ENCODE data around the gene NCAM1.

NCAM1 gene

GRCh38 chr11:113131036-113131775 lies 170.0 kb downstream of the NCAM1 start:
- DNase-seq (ENCODE audit: low spot score) = no peak

- no peak for DNase-seq (ENCODE audit: low spot score)
Observed at GRCh38 chr11:113133071-113133470, 171.9 kb downstream of the NCAM1 start.

- DNase-seq (ENCODE audit: low spot score) = no peak
Observed at GRCh38 chr11:113134626-113135025, 173.4 kb downstream of the NCAM1 start.

DNA sequence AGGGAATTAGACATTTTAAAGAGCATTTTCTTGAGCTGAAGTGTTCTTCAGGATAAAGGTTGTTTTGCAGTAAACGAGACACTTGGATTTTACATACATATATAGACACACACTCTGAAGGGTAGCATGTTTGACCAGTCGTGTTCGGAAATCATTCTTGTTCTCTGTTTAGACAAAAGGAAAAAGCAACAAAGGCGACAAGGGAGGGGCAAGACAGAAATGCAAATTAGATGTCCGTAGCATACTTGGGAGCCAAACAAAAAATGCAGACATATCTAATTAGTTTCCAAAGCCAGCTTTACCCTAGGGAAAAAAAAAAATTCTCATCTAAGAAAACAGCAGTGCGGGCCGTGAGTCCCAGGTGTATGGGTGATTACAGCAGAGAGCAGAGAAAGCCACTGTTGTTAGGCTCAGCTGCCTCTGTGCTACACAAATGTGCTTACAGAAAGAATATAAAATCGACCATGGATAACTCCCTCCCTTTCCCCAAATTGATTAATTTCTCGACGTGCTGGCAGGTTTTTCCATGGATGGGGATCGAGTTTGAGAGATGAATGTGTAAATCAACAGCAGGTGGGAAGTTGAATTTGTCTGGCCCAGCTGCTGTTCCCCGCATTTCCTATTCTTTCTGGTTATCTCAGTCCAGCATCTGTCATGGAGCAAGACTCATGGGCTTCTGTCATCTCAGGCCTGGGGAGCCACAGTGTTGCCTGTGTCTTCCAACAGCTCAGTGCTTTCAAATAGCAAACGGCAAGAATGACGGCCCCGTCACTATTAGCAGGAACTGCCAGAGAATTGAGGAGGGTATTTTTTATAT lies 176.7 kb downstream of the NCAM1 start:
- no peak for DNase-seq (ENCODE audit: low spot score)

DNA sequence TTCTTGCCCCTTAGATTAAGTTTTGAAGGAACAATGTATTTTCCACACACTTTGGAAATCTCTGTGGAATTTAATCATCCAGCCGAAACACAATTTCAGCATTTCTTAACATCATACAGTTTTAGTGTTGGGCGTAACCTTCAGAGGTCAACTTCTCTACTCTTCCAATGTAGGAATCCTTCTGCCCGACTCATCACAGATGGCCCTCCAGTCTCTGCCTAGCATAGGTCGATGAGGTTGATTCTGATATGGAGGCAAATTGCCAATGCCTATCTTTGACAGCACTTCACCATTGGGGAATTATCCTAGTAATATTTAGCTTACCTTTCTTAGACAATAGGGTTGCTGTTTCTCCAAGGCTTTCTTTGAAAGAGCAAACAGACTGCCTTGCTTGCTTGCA lies 177.5 kb downstream of the NCAM1 start:
- DNase-seq (ENCODE audit: low spot score) = no peak

- DNase-seq (ENCODE audit: low spot score) = no peak
Observed at GRCh38 chr11:113141010-113141409, 179.8 kb downstream of the NCAM1 start.

- DNase-seq (ENCODE audit: low spot score) = no peak
Observed at GRCh38 chr11:113142508-113142907, 181.3 kb downstream of the NCAM1 start.

DNA sequence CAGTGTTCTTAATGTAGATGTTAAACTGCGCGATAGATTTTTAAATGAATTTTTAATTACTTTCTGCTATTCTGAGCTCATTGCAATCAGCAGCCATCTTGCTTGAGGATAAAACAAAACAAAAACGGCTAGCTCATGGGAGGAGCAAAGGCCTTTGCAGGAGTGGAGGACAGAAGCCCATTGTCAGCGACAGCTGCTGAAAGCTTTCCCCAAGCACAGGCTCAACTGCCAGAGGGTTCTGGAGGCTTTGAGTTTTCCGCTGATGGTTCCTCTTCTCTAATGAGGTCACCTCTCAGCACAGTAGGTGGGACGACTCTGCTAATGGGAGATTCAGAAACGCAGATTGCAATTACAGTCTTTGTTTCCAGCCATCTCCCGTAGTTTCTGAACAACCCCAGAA lies 186.0 kb downstream of the NCAM1 start:
- no peak for DNase-seq (ENCODE audit: low spot score)

DNA sequence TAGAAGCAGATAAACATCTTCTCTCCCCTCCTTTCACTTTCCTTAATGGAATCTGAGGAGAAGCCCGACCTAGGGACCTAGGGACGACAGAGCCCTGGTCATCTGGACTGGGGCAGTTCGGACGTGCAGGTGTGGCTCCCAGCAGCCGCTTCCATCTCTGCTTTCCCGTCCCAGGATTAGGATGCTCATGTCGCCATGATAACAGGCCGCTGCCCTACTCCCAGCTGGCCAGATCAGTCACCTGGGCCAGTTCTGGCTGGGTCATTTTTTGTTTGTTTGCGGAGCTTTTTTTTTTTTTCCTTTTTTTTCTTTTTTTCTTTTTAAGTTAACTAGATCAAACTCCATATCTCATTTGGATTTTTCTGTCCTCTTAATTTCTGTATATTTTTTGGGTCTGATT lies 186.9 kb downstream of the NCAM1 start:
- no peak for DNase-seq (ENCODE audit: low spot score)

GRCh38 chr11:113148652-113149051 lies 187.4 kb downstream of the NCAM1 start:
- DNase-seq (ENCODE audit: low spot score) = no peak

- no peak for DNase-seq (ENCODE audit: low spot score)
Observed at GRCh38 chr11:113151521-113151920, 190.3 kb downstream of the NCAM1 start.

- DNase-seq (ENCODE audit: low spot score) = no peak
Observed at GRCh38 chr11:113152500-113152899, 191.3 kb downstream of the NCAM1 start.

DNA sequence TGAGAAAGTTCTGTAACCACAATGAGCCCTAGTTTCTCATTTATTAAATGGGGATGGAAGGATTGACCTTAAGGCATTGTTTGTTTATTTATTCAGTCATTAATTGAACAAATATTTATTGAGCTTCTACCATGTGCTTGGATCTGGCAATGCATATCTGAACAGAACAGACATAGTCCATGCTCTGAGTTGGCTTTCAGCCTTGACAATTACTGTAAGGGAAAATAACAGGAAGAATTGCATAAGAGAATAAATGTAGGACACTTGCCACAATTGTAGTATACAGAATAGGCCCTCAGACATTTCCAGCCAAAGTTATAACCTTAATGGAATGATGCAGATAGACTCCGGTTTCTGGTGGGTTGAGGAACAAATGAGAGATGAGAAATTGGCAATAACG lies 192.6 kb downstream of the NCAM1 start:
- DNase-seq (ENCODE audit: low spot score) = no peak

GRCh38 chr11:113159988-113160807 lies 199.0 kb downstream of the NCAM1 start:
- DNase-seq (ENCODE audit: low spot score) = no peak

GRCh38 chr11:113160808-113161124 lies 199.5 kb downstream of the NCAM1 start:
- no peak for DNase-seq (ENCODE audit: low spot score)

DNA sequence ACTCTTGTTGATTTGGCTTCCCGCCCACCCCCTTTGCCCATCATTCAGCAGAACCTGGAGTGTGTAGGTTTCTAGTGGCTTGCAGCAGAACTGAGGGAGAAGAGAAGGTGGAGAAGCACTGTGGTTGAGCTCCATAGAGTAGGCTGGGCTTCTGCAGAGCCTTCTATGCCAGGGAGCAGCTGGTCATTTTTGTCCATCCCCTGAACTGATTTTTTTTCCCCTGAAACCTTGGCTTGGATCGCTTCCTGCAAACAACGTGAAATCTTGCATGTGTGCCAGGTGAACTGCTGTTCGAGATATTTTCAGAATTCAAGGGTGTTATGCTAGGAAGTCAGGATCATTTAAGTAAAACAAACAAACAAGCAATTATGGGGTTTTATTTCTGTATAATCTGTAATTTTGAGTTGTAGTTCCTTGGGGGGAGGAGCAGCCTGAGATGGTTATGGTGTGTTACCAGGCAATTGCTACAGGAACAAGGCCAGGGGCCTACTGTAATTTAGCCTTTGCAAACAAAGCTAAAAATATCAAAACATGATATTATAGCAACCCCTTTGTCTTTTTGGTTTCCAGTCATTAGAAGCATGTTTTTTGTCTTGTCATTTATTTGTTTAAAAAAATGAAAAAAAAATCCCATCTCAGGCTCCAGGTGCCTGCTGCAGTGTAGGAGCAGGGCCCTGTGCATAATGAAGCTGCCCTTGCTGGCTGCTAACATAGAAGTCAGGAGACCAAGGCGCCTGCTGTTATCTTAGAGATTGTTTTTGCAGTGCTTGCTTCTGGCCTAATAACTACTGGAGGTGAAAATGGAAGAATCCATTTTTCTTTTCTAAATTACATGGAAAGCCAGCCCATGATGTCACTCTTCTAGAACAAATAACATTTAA lies 200.7 kb downstream of the NCAM1 start:
- DNase-seq (ENCODE audit: low spot score) = no peak

DNA sequence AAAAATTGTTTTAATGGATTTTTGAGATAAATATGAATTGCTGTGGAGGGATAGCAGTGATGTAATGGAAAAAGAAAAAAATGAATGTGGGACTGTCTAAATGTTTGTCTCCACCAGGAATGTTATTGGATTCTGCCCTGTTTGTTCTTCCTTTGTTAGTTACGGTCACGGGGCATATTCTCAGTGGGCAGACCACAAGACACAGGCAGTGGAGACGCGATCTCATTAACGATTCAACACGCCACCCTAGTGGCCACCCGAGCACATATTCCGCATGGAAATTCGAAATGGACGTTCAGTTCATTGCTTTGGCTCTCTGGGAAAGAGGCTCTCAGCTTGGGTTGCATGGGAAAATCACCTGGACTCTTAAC lies 201.4 kb downstream of the NCAM1 start:
- DNase-seq (ENCODE audit: low spot score) = no peak

DNA sequence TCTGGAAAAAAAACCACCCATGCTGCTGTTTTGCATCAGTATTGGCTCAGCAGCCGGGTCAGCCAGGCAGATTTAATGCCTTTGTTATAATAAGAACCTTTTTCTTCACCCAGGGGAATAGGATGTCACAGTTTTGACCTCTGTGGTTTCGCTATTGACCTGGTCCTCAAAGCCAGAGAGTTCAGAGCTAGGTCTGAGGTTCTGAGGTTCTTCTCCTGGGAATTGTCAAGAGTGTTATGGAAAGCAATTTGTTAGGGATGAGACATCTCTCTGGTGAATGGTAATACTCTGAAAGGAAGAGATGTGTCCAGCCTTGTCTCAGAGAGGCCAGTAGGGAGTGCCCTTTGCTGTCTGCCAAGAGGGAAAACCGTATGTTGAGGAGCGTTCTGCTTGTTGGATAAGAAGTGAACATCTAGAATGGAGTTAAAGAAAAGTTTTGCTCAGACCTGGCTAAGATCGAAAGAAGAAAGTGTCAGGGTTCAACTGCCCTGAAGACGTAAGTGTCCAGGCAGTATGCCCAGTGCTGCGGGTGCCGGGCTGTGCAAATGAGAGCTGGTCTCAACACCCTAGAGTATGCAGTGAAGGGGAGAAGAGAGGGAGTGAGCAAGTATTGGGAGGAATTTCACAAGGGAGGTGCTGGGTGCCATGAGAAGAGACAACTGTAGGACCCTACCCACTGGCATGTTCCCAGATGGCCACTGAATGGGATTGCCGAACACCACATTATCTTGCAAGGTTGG lies 202.2 kb downstream of the NCAM1 start:
- no peak for DNase-seq (ENCODE audit: low spot score)

GRCh38 chr11:113166280-113166679 lies 205.1 kb downstream of the NCAM1 start:
- DNase-seq (ENCODE audit: low spot score) = no peak

GRCh38 chr11:113167599-113167998 lies 206.4 kb downstream of the NCAM1 start:
- DNase-seq (ENCODE audit: low spot score) = no peak

Measured in hematopoietic multipotent progenitor cell treated with erythropoietin and hydrocortisone succinate and interleukin-3 and kit ligand, for 17 days (in vitro differentiated cells).